ENCODE measurements around the gene NYAP2.

The NYAP2 gene

DNA sequence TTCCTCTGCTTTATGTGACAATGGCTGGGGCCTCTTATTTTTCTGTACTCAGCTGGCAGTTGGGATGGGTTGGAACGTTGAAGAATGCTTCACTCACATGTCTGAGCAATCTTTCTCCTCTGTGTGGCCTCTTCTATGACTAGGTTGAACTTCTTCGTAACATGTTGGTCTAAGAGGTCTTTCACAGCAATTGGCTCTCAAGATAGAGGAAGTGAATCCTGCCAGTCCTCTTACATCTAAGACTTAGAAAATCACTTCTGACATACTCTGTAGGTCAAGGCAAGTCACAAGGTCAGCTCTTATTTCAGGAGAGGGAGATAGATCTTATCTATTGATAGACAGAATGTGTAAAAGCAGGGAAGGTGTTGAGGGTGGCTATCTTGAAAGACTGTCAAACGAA lies 174.1 kb downstream of the NYAP2 start:
- H3K9me3 ChIP-seq (ENCODE audit: insufficient read depth, low read length) = peaks cover 25% of the 10 kb centered on the region; the same call in 1 of the 2 replicates
- no peak overlapping the region for H3K9ac ChIP-seq (ENCODE audit: insufficient read length, low read depth)
- H3K36me3 ChIP-seq (ENCODE audit: insufficient read depth, insufficient read length, low read length) = no peaks in the 10 kb centered on the region
- no peaks in the 10 kb centered on the region for H3K4me1 ChIP-seq (ENCODE audit: insufficient read depth, insufficient read length)
- DNase-seq (ENCODE audit: low read depth, low spot score) = no peak
- TF ChIP-seq SUZ12 (IDR thresholded peaks at IDR 0.05; ENCODE audit: extremely low read depth, insufficient read depth, insufficient read length) (no peak), ZNF274 (IDR thresholded peaks at IDR 0.05; ENCODE audit: low read depth, low read length) (no peak), YY1 (IDR thresholded peaks at IDR 0.05; ENCODE audit: insufficient read depth, insufficient read length) (no peak)
- H3K4me3 ChIP-seq (ENCODE audit: insufficient read length, low read depth) = no peak overlapping the region
- no peaks in the 10 kb centered on the region for H3K27me3 ChIP-seq (ENCODE audit: insufficient read depth, insufficient read length)

DNA sequence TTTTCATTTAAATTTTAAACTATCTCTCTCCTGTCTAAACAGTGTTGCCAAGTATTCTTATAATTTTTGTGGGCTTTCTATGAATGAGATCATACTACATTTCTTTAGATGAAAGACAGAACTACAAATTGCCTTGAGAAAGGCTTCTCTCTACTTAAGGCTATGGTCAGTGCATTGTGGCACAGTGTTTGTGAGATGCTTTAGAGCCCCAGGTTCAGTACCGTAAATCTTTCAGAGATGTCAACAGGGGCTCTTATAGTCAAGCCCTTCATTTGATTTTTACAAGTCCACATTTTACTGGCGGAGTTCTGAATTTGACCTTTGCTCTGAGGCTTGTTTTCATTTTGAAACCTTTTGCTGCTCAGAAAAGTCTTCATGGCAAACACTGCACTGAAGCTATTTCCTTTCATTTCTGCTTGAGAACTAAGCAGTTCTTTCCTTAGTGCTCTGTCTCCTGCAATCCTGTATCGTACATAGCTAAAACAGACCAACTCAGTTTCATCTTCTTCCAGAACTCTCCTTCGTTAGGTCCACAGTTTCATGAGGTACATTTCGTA lies 175.2 kb downstream of the NYAP2 start:
- Histone ChIP-seq H3K9me3 (ENCODE audit: insufficient read depth, low read length) (peaks cover 25% of the 10 kb centered on the region; the same call in 1 of the 2 replicates), H3K4me3 (ENCODE audit: insufficient read length, low read depth) (no peak overlapping the region), H3K36me3 (ENCODE audit: insufficient read depth, insufficient read length, low read length) (no peaks in the 10 kb centered on the region), H3K4me1 (ENCODE audit: insufficient read depth, insufficient read length) (no peaks in the 10 kb centered on the region), H3K9ac (ENCODE audit: insufficient read length, low read depth) (no peak overlapping the region), H3K27me3 (ENCODE audit: insufficient read depth, insufficient read length) (no peaks in the 10 kb centered on the region)
- DNase-seq (ENCODE audit: low read depth, low spot score) = no peak
- no peak for TF ChIP-seq YY1 (IDR thresholded peaks at IDR 0.05; ENCODE audit: insufficient read depth, insufficient read length)
- no peak for TF ChIP-seq SUZ12 (IDR thresholded peaks at IDR 0.05; ENCODE audit: extremely low read depth, insufficient read depth, insufficient read length)
- no peak for TF ChIP-seq ZNF274 (IDR thresholded peaks at IDR 0.05; ENCODE audit: low read depth, low read length)

DNA sequence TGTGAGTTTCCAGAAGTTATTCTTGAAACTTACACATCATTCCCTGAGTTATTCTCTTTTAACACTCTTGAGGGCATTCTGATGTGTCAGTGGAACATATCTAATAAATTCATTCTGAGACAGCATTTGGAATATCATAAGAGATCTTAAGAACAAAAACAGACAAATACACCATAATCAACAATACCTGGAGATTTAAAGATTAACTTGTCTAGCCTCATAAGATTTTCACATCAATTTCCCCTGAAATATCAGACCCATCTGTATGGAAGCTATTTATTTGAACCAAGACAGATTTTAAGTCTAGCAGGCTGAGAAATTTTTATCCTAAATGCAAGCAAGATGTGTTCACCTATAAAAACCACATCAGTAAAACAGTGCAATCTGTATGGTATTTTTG lies 181.6 kb downstream of the NYAP2 start:
- no peak for DNase-seq (ENCODE audit: low read depth, low spot score)
- no peaks in the 10 kb centered on the region for H3K27me3 ChIP-seq (ENCODE audit: insufficient read depth, insufficient read length)
- no peaks in the 10 kb centered on the region for H3K9me3 ChIP-seq (ENCODE audit: insufficient read depth, low read length)
- no peak overlapping the region for H3K4me3 ChIP-seq (ENCODE audit: insufficient read length, low read depth)
- TF ChIP-seq SUZ12 (IDR thresholded peaks at IDR 0.05; ENCODE audit: extremely low read depth, insufficient read depth, insufficient read length) (no peak), YY1 (IDR thresholded peaks at IDR 0.05; ENCODE audit: insufficient read depth, insufficient read length) (no peak), ZNF274 (IDR thresholded peaks at IDR 0.05; ENCODE audit: low read depth, low read length) (no peak)
- no peak overlapping the region for H3K9ac ChIP-seq (ENCODE audit: insufficient read length, low read depth)
- H3K36me3 ChIP-seq (ENCODE audit: insufficient read depth, insufficient read length, low read length) = no peaks in the 10 kb centered on the region
- H3K4me1 ChIP-seq (ENCODE audit: insufficient read depth, insufficient read length) = no peaks in the 10 kb centered on the region

DNA sequence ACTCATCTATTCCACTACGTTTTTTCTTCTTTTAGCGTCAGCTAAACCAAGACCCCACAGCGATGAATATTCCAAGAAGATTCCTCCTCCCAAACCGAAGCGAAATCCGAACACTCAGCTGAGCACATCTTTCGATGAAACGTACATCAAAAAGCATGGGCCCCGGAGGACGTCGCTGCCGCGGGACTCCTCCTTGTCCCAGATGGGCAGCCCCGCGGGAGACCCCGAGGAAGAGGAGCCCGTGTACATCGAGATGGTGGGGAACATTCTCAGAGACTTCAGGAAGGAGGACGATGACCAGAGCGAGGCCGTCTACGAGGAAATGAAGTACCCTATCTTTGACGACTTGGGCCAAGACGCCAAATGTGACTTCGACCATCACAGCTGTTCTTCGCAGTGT lies 182.4 kb downstream of the NYAP2 start:
- no peaks in the 10 kb centered on the region for H3K36me3 ChIP-seq (ENCODE audit: insufficient read depth, insufficient read length, low read length)
- H3K27me3 ChIP-seq (ENCODE audit: insufficient read depth, insufficient read length) = no peaks in the 10 kb centered on the region
- H3K9me3 ChIP-seq (ENCODE audit: insufficient read depth, low read length) = no peaks in the 10 kb centered on the region
- TF ChIP-seq YY1 (IDR thresholded peaks at IDR 0.05; ENCODE audit: insufficient read depth, insufficient read length) = no peak
- no peak for TF ChIP-seq SUZ12 (IDR thresholded peaks at IDR 0.05; ENCODE audit: extremely low read depth, insufficient read depth, insufficient read length)
- TF ChIP-seq ZNF274 (IDR thresholded peaks at IDR 0.05; ENCODE audit: low read depth, low read length) = no peak
- no peak overlapping the region for H3K4me3 ChIP-seq (ENCODE audit: insufficient read length, low read depth)
- DNase-seq (ENCODE audit: low read depth, low spot score) = no peak
- no peaks in the 10 kb centered on the region for H3K4me1 ChIP-seq (ENCODE audit: insufficient read depth, insufficient read length)
- H3K9ac ChIP-seq (ENCODE audit: insufficient read length, low read depth) = no peak overlapping the region

DNA sequence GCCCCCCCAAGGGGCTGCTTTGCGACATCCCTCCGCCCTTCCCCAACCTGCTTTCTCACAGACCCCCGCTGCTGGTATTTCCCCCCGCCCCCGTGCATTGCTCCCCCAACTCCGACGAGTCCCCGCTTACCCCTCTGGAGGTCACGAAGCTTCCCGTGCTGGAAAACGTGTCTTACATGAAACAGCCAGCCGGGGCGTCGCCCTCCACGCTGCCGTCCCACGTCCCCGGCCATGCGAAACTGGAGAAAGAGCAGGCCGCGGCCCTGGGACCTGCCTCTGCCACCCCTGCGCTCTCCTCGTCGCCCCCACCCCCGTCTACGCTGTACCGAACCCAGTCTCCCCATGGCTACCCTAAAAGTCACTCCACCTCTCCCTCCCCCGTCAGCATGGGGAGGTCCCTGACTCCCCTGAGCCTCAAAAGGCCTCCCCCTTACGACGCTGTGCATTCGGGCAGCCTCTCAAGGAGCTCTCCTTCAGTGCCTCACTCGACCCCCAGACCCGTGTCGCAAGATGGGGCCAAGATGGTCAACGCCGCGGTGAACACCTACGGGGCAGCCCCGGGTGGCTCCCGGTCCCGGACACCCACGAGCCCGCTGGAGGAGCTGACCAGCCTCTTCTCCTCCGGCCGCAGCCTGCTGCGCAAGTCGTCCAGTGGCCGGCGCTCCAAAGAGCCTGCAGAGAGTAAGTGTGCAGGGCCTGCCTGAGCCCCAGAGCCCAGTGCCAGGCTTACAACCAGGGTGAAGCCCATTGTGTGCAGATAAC lies 183.0 kb downstream of the NYAP2 start:
- Histone ChIP-seq H3K4me3 (ENCODE audit: insufficient read length, low read depth) (no peak overlapping the region), H3K9me3 (ENCODE audit: insufficient read depth, low read length) (no peaks in the 10 kb centered on the region), H3K27me3 (ENCODE audit: insufficient read depth, insufficient read length) (no peaks in the 10 kb centered on the region), H3K36me3 (ENCODE audit: insufficient read depth, insufficient read length, low read length) (no peaks in the 10 kb centered on the region), H3K9ac (ENCODE audit: insufficient read length, low read depth) (no peak overlapping the region), H3K4me1 (ENCODE audit: insufficient read depth, insufficient read length) (no peaks in the 10 kb centered on the region)
- TF ChIP-seq YY1 (IDR thresholded peaks at IDR 0.05; ENCODE audit: insufficient read depth, insufficient read length) (no peak), ZNF274 (IDR thresholded peaks at IDR 0.05; ENCODE audit: low read depth, low read length) (no peak), SUZ12 (IDR thresholded peaks at IDR 0.05; ENCODE audit: extremely low read depth, insufficient read depth, insufficient read length) (no peak)
- no peak for DNase-seq (ENCODE audit: low read depth, low spot score)

DNA sequence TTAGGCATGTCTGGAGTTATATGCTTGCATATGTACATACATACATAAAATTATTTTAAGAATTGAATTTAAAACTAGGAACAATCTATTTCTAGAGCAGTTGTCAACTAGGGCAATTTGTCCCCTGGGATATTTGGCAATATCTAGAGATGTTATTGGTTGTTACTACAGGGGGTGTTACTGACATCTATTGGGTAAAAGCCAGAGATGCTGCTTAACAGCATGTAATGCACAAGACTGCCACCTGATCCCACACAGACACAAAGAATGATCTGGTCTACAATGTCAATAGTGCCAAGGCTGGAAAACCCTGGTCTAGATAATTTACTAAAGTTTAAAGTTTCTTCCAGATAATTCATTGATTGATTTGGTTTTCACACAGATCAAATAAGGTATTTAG lies 185.3 kb downstream of the NYAP2 start:
- H3K4me3 ChIP-seq (ENCODE audit: insufficient read length, low read depth) = no peak overlapping the region
- no peak for TF ChIP-seq ZNF274 (IDR thresholded peaks at IDR 0.05; ENCODE audit: low read depth, low read length)
- no peak for TF ChIP-seq SUZ12 (IDR thresholded peaks at IDR 0.05; ENCODE audit: extremely low read depth, insufficient read depth, insufficient read length)
- H3K36me3 ChIP-seq (ENCODE audit: insufficient read depth, insufficient read length, low read length) = no peaks in the 10 kb centered on the region
- no peaks in the 10 kb centered on the region for H3K9me3 ChIP-seq (ENCODE audit: insufficient read depth, low read length)
- H3K9ac ChIP-seq (ENCODE audit: insufficient read length, low read depth) = no peak overlapping the region
- DNase-seq (ENCODE audit: low read depth, low spot score) = no peak
- no peaks in the 10 kb centered on the region for H3K27me3 ChIP-seq (ENCODE audit: insufficient read depth, insufficient read length)
- no peaks in the 10 kb centered on the region for H3K4me1 ChIP-seq (ENCODE audit: insufficient read depth, insufficient read length)

DNA sequence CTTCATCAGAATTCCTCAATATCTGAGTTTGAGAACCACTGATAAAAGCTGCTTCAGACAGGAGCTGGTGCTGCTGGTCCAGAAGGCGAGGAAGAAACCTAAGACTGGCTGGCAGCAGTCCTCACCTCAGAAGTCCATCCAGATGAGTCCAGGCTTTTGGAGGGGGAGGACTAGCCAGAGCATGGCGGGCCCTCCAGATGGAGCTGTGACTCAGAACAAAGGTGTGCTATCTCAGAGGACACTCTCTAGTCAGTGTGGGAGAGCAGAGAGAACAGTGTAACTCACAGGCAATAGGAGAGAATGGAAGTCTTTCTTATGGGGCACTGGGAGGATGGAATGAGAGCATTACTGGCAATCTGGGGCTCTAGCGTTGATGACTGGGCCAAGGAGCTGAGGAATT lies 191.4 kb downstream of the NYAP2 start:
- Histone ChIP-seq H3K4me3 (ENCODE audit: insufficient read length, low read depth) (no peak overlapping the region), H3K4me1 (ENCODE audit: insufficient read depth, insufficient read length) (no peaks in the 10 kb centered on the region), H3K9me3 (ENCODE audit: insufficient read depth, low read length) (no peaks in the 10 kb centered on the region; the same call in 1 of the 2 replicates), H3K9ac (ENCODE audit: insufficient read length, low read depth) (no peak overlapping the region), H3K36me3 (ENCODE audit: insufficient read depth, insufficient read length, low read length) (no peaks in the 10 kb centered on the region), H3K27me3 (ENCODE audit: insufficient read depth, insufficient read length) (no peaks in the 10 kb centered on the region)
- no peak for DNase-seq (ENCODE audit: low read depth, low spot score)
- TF ChIP-seq ZNF274 (IDR thresholded peaks at IDR 0.05; ENCODE audit: low read depth, low read length) = no peak
- no peak for TF ChIP-seq SUZ12 (IDR thresholded peaks at IDR 0.05; ENCODE audit: extremely low read depth, insufficient read depth, insufficient read length)
- TF ChIP-seq YY1 (IDR thresholded peaks at IDR 0.05; ENCODE audit: insufficient read depth, insufficient read length) = no peak

Data from NT2/D1 (cell line).